HepG2 (cell line): ENCODE measurements around the gene KIAA0930. TPM values are rescaled to one million over a fixed set of nuclear protein-coding genes. Genes with fewer than 3 reads are reported as not detected.
A peak's percentile ranks its signal among the peaks of the same experiment; 100 is the strongest.

Source experiments
- ATF3 ChIP-seq: sonication (generic); formaldehyde crosslinking; IDR thresholded peaks from 2 replicates; pipeline ENCODE4 v1.4.0; 2020; ENCODE audit warnings: missing genetic modification reagents
- CAMTA2 ChIP-seq: sonication (generic); formaldehyde crosslinking; IDR thresholded peaks from 2 replicates; pipeline ENCODE4 v1.4.0; 2020; ENCODE audit warnings: mild to moderate bottlenecking, missing genetic modification reagents, borderline replicate concordance
- ELK4 ChIP-seq: sonication (generic); formaldehyde crosslinking; IDR thresholded peaks from 2 replicates; pipeline ENCODE4 v1.9.0; 2021; ENCODE audit warnings: missing genetic modification reagents, borderline replicate concordance
- HMGA1 ChIP-seq: sonication (generic); formaldehyde crosslinking; conservative IDR thresholded peaks from 2 replicates; pipeline ENCODE4 v1.4.0; 2020; ENCODE audit warnings: missing genetic modification reagents
- HNF4A ChIP-seq: sonication (generic); formaldehyde crosslinking; IDR thresholded peaks from 2 replicates; pipeline ENCODE4 v1.4.0; 2020; ENCODE audit warnings: missing genetic modification reagents
- HNF4G ChIP-seq, 2 experiments: sonication (generic) in 1 of 2; formaldehyde crosslinking in 1 of 2; IDR thresholded peaks; 2 replicates each; pipeline versions ENCODE4 v1.4.0 to v1.6.1; 2011 to 2020; ENCODE audit warnings: borderline replicate concordance in 2 of 2, low read depth in 2 of 2, mild to moderate bottlenecking in 2 of 2, low read length in 1 of 2, missing genetic modification reagents in 1 of 2, moderate library complexity in 1 of 2
- HOXA7 ChIP-seq: sonication (generic); formaldehyde crosslinking; IDR thresholded peaks from 2 replicates; pipeline ENCODE4 v1.8.1; 2022; ENCODE audit warnings: mild to moderate bottlenecking, missing genetic modification reagents, moderate library complexity
- MTF2 ChIP-seq: sonication (generic); formaldehyde crosslinking; IDR thresholded peaks from 2 replicates; pipeline ENCODE4 v1.5.0; 2020; ENCODE audit warnings: missing genetic modification reagents, borderline replicate concordance
- NCOA1 ChIP-seq: sonication (generic); formaldehyde crosslinking; IDR thresholded peaks from 2 replicates; pipeline ENCODE4 v1.9.0; 2021; ENCODE audit warnings: missing genetic modification reagents
- PAX8 ChIP-seq: sonication (generic); formaldehyde crosslinking; IDR thresholded peaks from 2 replicates; pipeline ENCODE4 v1.8.0; 2022; ENCODE audit warnings: mild to moderate bottlenecking, missing genetic modification reagents, borderline replicate concordance
- RFX5 ChIP-seq: IDR thresholded peaks from 2 replicates; pipeline ENCODE4 v1.6.1; 2011; ENCODE audit warnings: low read depth, low read length, improper control_type of control experiment
- SALL2 ChIP-seq: sonication (generic); formaldehyde crosslinking; IDR thresholded peaks from 2 replicates; pipeline ENCODE4 v1.8.1; 2023; ENCODE audit warnings: mild to moderate bottlenecking, missing genetic modification reagents, inconsistent platforms
- SCMH1 ChIP-seq: sonication (generic); formaldehyde crosslinking; IDR thresholded peaks from 2 replicates; pipeline ENCODE4 v1.9.0; 2021; ENCODE audit warnings: missing genetic modification reagents, mild to moderate bottlenecking, borderline replicate concordance
- SRSF4 ChIP-seq: fragments of 200-400 bp; formaldehyde crosslinking; IDR thresholded peaks from one replicate; pipeline ENCODE4 v1.6.1; 2018; ENCODE audit warnings: mild to moderate bottlenecking, low read depth, low read length, moderate library complexity; ENCODE audit not compliant: poor library complexity, severe bottlenecking
- TFAP4 ChIP-seq: sonication (generic); IDR thresholded peaks from 2 replicates; pipeline ENCODE4 v1.6.1; 2016; ENCODE audit warnings: low read depth, borderline replicate concordance
- TOPORS ChIP-seq: sonication (generic); formaldehyde crosslinking; IDR thresholded peaks from 2 replicates; pipeline ENCODE4 v1.8.0; 2023; ENCODE audit warnings: mild to moderate bottlenecking, missing genetic modification reagents
- U2AF2 ChIP-seq: fragments of 200-400 bp; formaldehyde crosslinking; IDR thresholded peaks from 2 replicates; pipeline ENCODE4 v1.6.1; 2017; ENCODE audit warnings: low read depth, mild to moderate bottlenecking, low read length
- ZNF230 ChIP-seq: sonication (generic); formaldehyde crosslinking; IDR thresholded peaks from 2 replicates; pipeline ENCODE4 v1.4.0; 2020; ENCODE audit warnings: mild to moderate bottlenecking, missing genetic modification reagents
- ZNF512B ChIP-seq: sonication (generic); formaldehyde crosslinking; IDR thresholded peaks from 2 replicates; pipeline ENCODE4 v1.5.1; 2020; ENCODE audit warnings: missing genetic modification reagents, mild to moderate bottlenecking, borderline replicate concordance
- ZNF562 ChIP-seq: sonication (generic); formaldehyde crosslinking; IDR thresholded peaks from 2 replicates; pipeline ENCODE4 v1.8.0; 2022; ENCODE audit warnings: missing genetic modification reagents, borderline replicate concordance
- ZNF674 ChIP-seq: sonication (generic); formaldehyde crosslinking; IDR thresholded peaks from 2 replicates; pipeline ENCODE4 v1.5.0; 2020; ENCODE audit warnings: low read depth, mild to moderate bottlenecking, missing genetic modification reagents
- polyA plus RNA-seq, 8 experiments: library from polyadenylated mRNA; depleted of rRNA in 3 of 8; stranded (reverse) in 7 of 8; unstranded in 1 of 8; fragments of >200 nt; fragmentation: Illumina TruSeq in 4 of 8; extraction: Trizol in 4 of 8; gene quantifications; 2 replicates each; pipeline versions ENCODE4 v1.2.1 to v1.2.3, GENCODE V29; 2011 to 2016; ENCODE audit warnings: low read depth in 4 of 8, missing spikeins in 1 of 8, mixed read lengths in 1 of 8; ENCODE audit not compliant: insufficient read depth in 1 of 8
- total RNA-seq, 5 experiments: library from RNA; depleted of rRNA; stranded (reverse); fragments of >200 nt; fragmentation: Illumina TruSeq; extraction: Trizol; gene quantifications; 2 replicates each; pipeline ENCODE4 v1.2.3, GENCODE V29; 2016; ENCODE audit warnings: low read depth in 1 of 5

Gene KIAA0930
- total and polyA plus RNA-seq, 2 of the 13 experiments (the other 11 are each of a cell fraction or from before 2014, with no cell fraction given) = 27.0 to 38.2 TPM

GRCh38 chr22:45246060-45246985 lies 5.6 kb upstream of the KIAA0930 start (continued):
- TF ChIP-seq ZNF512B (CRISPR knock-in tag) = 0 out of 2 replicates have a peak, but pooled peaks have one; percentile 73
- no peak for TF ChIP-seq SALL2 (CRISPR knock-in tag)
- no peak for TF ChIP-seq MTF2
- no peak for TF ChIP-seq HMGA1 (CRISPR knock-in tag)
- TF ChIP-seq CAMTA2 (CRISPR knock-in tag) = no peak
- peak; percentile 47; the same call in 1 of the 2 replicates for TF ChIP-seq TOPORS
- TF ChIP-seq HNF4G (IDR thresholded peaks at IDR 0.05; ENCODE audit: borderline replicate concordance, low read depth, low read length) = peak; percentile 57; the same call in 1 of the 2 replicates
- TF ChIP-seq HNF4G (CRISPR knock-in tag; IDR thresholded peaks at IDR 0.05; ENCODE audit: borderline replicate concordance, low read depth) = no peak
- no peak for TF ChIP-seq HOXA7 (CRISPR knock-in tag)
- TF ChIP-seq ELK4 (CRISPR knock-in tag) = no peak
- TF ChIP-seq U2AF2 = no peak
- TF ChIP-seq ZNF674 (CRISPR knock-in tag) = no peak
- peak; percentile 80; the same call in 1 of the 2 replicates for TF ChIP-seq ATF3 (CRISPR knock-in tag)
- no peak for TF ChIP-seq ZNF562 (CRISPR knock-in tag)
- TF ChIP-seq NCOA1 (CRISPR knock-in tag) = no peak
- peak; percentile 77 for TF ChIP-seq HNF4A (CRISPR knock-in tag)
- peak; percentile 85 for TF ChIP-seq TFAP4
- TF ChIP-seq PAX8 (CRISPR knock-in tag) = no peak
- no peak for TF ChIP-seq ZNF230 (CRISPR knock-in tag)
- TF ChIP-seq RFX5 = no peak
- TF ChIP-seq SCMH1 (CRISPR knock-in tag) = no peak
- no peak for TF ChIP-seq SRSF4
